HepG2 (cell line): ENCODE measurements around the gene ZNF584. TPM values are rescaled to one million over a fixed set of nuclear protein-coding genes. Genes with fewer than 3 reads are reported as not detected.

ENCODE experiments used
- HES4 ChIP-seq: sonication (generic); formaldehyde crosslinking; IDR thresholded peaks from 2 replicates; pipeline ENCODE4 v1.9.0; 2021; ENCODE audit warnings: mild to moderate bottlenecking, missing genetic modification reagents, borderline replicate concordance
- SPEN ChIP-seq: sonication (generic); formaldehyde crosslinking; IDR thresholded peaks from 2 replicates; pipeline ENCODE4 v1.5.1; 2020; ENCODE audit warnings: low read depth, mild to moderate bottlenecking, missing genetic modification reagents
- SSRP1 ChIP-seq: IDR thresholded peaks from 2 replicates; pipeline ENCODE4 v1.6.1; 2016; ENCODE audit warnings: control low read depth
- ZMYM4 ChIP-seq: sonication (generic); formaldehyde crosslinking; IDR thresholded peaks from 2 replicates; pipeline ENCODE4 v1.8.1; 2023; ENCODE audit warnings: mild to moderate bottlenecking, missing genetic modification reagents
- ZNF337 ChIP-seq: sonication (generic); formaldehyde crosslinking; IDR thresholded peaks from 2 replicates; pipeline ENCODE4 v1.5.1; 2020; ENCODE audit warnings: missing genetic modification reagents, low read depth, mild to moderate bottlenecking, borderline replicate concordance
- ZNF382 ChIP-seq: sonication (generic); formaldehyde crosslinking; IDR thresholded peaks from 2 replicates; pipeline ENCODE4 v1.5.0; 2020; ENCODE audit warnings: missing genetic modification reagents, mild to moderate bottlenecking, borderline replicate concordance
- ZNF777 ChIP-seq: sonication (generic); formaldehyde crosslinking; IDR thresholded peaks from 2 replicates; pipeline ENCODE4 v1.4.0; 2020; ENCODE audit warnings: missing genetic modification reagents
- ZNF790 ChIP-seq: sonication (generic); formaldehyde crosslinking; IDR thresholded peaks from 2 replicates; pipeline ENCODE4 v1.8.0; 2022; ENCODE audit warnings: missing genetic modification reagents, mild to moderate bottlenecking, borderline replicate concordance
- polyA plus RNA-seq, 8 experiments: library from polyadenylated mRNA; depleted of rRNA in 3 of 8; stranded (reverse) in 7 of 8; unstranded in 1 of 8; fragments of >200 nt; fragmentation: Illumina TruSeq in 4 of 8; extraction: Trizol in 4 of 8; gene quantifications; 2 replicates each; pipeline versions ENCODE4 v1.2.1 to v1.2.3, GENCODE V29; 2011 to 2016; ENCODE audit warnings: low read depth in 4 of 8, missing spikeins in 1 of 8, mixed read lengths in 1 of 8; ENCODE audit not compliant: insufficient read depth in 1 of 8
- total RNA-seq, 5 experiments: library from RNA; depleted of rRNA; stranded (reverse); fragments of >200 nt; fragmentation: Illumina TruSeq; extraction: Trizol; gene quantifications; 2 replicates each; pipeline ENCODE4 v1.2.3, GENCODE V29; 2016; ENCODE audit warnings: low read depth in 1 of 5
- TF ChIP-seq, protein P1 (sequence below): sonication (generic); formaldehyde crosslinking; IDR thresholded peaks from 2 replicates; pipeline ENCODE4 v1.5.1; 2020; ENCODE audit warnings: mild to moderate bottlenecking, missing genetic modification reagents, moderate library complexity
- TF ChIP-seq, protein P2 (sequence below): sonication (generic); formaldehyde crosslinking; IDR thresholded peaks from 2 replicates; pipeline ENCODE4 v1.8.0; 2022; ENCODE audit warnings: mild to moderate bottlenecking, missing genetic modification reagents
- TF ChIP-seq, protein P3 (sequence below): IDR thresholded peaks from 2 replicates; pipeline ENCODE4 v1.6.1; 2012; ENCODE audit warnings: low read length, improper control_type of control experiment
- TF ChIP-seq, protein P4 (sequence below): fragments of 450-650 bp; IDR thresholded peaks from 2 replicates; pipeline ENCODE4 v1.6.1; 2016
- TF ChIP-seq, protein P5 (sequence below): sonication (generic); formaldehyde crosslinking; IDR thresholded peaks from 2 replicates; pipeline ENCODE4 v1.8.1; 2023; ENCODE audit warnings: missing genetic modification reagents, mild to moderate bottlenecking, borderline replicate concordance
- TF ChIP-seq, protein P6 (sequence below): sonication (generic); formaldehyde crosslinking; IDR thresholded peaks from 2 replicates; pipeline ENCODE4 v1.8.0; 2022; ENCODE audit warnings: mild to moderate bottlenecking, missing genetic modification reagents, moderate library complexity

Gene ZNF584
- total and polyA plus RNA-seq, 2 of the 13 experiments (the other 11 are each of a cell fraction or from before 2014, with no cell fraction given): 2.4 to 7.0 TPM

DNA sequence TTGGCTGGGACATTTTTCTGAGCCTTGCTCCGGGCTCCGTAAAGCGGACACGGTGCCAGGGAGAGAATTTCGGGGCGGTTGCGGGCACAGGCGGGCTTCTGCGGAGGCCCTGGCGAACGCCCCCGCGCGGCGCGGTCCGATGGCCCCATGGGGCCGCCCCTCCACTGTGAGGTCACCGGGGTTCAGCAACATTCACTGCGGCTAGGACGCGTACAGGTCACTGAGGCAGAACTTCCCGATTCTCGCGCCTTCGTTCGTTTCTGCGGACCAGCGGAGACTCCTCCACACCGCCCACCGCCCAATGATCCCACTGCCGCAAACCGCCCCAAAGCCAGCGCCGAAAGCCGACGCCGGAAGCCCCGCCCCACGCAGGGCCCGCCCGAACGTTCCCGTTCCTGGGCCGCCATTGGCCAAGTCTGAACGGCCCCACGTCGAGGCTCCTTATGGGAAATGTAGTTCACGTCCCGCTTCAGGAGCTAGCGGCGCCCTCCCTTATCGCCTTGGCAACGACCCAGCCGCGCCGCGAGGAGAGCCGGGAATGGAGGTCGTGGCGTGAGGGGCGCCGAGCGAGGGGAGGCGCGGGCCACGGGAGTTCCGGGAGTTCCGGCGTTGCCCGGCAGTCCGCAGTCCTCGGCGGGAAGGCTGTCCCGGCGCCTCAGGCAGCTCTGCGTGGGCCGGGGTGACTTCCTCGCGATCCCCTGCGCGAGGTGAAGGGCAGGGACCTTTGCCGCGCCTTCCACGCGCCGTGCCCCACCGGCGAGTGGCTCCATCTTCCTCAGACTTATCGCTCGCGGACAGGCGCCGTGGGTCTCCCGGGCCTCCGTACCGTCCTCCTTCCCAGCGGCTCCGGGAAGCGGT, at the start of gene ZNF584 (continued):
- TF ChIP-seq ZNF790 (peak; percentile 86; the same call in 1 of the 2 replicates), SSRP1 (no peak), ZNF337 (0 out of 2 replicates have a peak, but pooled peaks have one; percentile 75), ZMYM4 (CRISPR knock-in tag) (no peak; the same call in 1 of the 2 replicates), ZNF777 (CRISPR knock-in tag) (no peak), ZNF382 (CRISPR knock-in tag) (no peak), SPEN (CRISPR knock-in tag) (peak; percentile 64), HES4 (peak; percentile 75; the same call in 1 of the 2 replicates)
- TF ChIP-seq, protein P1, sequence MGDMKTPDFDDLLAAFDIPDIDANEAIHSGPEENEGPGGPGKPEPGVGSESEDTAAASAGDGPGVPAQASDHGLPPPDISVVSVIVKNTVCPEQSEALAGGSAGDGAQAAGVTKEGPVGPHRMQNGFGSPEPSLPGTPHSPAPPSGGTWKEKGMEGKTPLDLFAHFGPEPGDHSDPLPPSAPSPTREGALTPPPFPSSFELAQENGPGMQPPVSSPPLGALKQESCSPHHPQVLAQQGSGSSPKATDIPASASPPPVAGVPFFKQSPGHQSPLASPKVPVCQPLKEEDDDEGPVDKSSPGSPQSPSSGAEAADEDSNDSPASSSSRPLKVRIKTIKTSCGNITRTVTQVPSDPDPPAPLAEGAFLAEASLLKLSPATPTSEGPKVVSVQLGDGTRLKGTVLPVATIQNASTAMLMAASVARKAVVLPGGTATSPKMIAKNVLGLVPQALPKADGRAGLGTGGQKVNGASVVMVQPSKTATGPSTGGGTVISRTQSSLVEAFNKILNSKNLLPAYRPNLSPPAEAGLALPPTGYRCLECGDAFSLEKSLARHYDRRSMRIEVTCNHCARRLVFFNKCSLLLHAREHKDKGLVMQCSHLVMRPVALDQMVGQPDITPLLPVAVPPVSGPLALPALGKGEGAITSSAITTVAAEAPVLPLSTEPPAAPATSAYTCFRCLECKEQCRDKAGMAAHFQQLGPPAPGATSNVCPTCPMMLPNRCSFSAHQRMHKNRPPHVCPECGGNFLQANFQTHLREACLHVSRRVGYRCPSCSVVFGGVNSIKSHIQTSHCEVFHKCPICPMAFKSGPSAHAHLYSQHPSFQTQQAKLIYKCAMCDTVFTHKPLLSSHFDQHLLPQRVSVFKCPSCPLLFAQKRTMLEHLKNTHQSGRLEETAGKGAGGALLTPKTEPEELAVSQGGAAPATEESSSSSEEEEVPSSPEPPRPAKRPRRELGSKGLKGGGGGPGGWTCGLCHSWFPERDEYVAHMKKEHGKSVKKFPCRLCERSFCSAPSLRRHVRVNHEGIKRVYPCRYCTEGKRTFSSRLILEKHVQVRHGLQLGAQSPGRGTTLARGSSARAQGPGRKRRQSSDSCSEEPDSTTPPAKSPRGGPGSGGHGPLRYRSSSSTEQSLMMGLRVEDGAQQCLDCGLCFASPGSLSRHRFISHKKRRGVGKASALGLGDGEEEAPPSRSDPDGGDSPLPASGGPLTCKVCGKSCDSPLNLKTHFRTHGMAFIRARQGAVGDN (CRISPR knock-in tag): peak; percentile 55
- TF ChIP-seq, protein P2, sequence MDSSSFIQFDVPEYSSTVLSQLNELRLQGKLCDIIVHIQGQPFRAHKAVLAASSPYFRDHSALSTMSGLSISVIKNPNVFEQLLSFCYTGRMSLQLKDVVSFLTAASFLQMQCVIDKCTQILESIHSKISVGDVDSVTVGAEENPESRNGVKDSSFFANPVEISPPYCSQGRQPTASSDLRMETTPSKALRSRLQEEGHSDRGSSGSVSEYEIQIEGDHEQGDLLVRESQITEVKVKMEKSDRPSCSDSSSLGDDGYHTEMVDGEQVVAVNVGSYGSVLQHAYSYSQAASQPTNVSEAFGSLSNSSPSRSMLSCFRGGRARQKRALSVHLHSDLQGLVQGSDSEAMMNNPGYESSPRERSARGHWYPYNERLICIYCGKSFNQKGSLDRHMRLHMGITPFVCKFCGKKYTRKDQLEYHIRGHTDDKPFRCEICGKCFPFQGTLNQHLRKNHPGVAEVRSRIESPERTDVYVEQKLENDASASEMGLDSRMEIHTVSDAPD (CRISPR knock-in tag): peak; percentile 77; the same call in 1 of the 2 replicates
- TF ChIP-seq, protein P3, sequence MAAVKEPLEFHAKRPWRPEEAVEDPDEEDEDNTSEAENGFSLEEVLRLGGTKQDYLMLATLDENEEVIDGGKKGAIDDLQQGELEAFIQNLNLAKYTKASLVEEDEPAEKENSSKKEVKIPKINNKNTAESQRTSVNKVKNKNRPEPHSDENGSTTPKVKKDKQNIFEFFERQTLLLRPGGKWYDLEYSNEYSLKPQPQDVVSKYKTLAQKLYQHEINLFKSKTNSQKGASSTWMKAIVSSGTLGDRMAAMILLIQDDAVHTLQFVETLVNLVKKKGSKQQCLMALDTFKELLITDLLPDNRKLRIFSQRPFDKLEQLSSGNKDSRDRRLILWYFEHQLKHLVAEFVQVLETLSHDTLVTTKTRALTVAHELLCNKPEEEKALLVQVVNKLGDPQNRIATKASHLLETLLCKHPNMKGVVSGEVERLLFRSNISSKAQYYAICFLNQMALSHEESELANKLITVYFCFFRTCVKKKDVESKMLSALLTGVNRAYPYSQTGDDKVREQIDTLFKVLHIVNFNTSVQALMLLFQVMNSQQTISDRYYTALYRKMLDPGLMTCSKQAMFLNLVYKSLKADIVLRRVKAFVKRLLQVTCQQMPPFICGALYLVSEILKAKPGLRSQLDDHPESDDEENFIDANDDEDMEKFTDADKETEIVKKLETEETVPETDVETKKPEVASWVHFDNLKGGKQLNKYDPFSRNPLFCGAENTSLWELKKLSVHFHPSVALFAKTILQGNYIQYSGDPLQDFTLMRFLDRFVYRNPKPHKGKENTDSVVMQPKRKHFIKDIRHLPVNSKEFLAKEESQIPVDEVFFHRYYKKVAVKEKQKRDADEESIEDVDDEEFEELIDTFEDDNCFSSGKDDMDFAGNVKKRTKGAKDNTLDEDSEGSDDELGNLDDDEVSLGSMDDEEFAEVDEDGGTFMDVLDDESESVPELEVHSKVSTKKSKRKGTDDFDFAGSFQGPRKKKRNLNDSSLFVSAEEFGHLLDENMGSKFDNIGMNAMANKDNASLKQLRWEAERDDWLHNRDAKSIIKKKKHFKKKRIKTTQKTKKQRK: no peak
- TF ChIP-seq, protein P4, sequence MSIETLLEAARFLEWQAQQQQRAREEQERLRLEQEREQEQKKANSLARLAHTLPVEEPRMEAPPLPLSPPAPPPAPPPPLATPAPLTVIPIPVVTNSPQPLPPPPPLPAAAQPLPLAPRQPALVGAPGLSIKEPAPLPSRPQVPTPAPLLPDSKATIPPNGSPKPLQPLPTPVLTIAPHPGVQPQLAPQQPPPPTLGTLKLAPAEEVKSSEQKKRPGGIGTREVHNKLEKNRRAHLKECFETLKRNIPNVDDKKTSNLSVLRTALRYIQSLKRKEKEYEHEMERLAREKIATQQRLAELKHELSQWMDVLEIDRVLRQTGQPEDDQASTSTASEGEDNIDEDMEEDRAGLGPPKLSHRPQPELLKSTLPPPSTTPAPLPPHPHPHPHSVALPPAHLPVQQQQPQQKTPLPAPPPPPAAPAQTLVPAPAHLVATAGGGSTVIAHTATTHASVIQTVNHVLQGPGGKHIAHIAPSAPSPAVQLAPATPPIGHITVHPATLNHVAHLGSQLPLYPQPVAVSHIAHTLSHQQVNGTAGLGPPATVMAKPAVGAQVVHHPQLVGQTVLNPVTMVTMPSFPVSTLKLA: no peak
- TF ChIP-seq, protein P5, sequence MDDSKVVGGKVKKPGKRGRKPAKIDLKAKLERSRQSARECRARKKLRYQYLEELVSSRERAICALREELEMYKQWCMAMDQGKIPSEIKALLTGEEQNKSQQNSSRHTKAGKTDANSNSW (CRISPR knock-in tag): no peak; the same call in 1 of the 2 replicates
- TF ChIP-seq, protein P6, sequence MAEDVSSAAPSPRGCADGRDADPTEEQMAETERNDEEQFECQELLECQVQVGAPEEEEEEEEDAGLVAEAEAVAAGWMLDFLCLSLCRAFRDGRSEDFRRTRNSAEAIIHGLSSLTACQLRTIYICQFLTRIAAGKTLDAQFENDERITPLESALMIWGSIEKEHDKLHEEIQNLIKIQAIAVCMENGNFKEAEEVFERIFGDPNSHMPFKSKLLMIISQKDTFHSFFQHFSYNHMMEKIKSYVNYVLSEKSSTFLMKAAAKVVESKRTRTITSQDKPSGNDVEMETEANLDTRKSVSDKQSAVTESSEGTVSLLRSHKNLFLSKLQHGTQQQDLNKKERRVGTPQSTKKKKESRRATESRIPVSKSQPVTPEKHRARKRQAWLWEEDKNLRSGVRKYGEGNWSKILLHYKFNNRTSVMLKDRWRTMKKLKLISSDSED (CRISPR knock-in tag): no peak
